GM12878 (cell line): ENCODE data around the gene MB21D2. TPM values are rescaled to one million over a fixed set of nuclear protein-coding genes. Genes with fewer than 3 reads are reported as not detected.
A peak's percentile ranks its signal among the peaks of the same experiment; 100 is the strongest.

Experiments
- BACH1 ChIP-seq: fragments of 450-650 bp; IDR thresholded peaks from 2 replicates; pipeline ENCODE4 v1.6.1; 2017; ENCODE audit warnings: mild to moderate bottlenecking, borderline replicate concordance
- BCL11A ChIP-seq: IDR thresholded peaks from 2 replicates; pipeline ENCODE4 v1.6.1; 2011; ENCODE audit warnings: low read depth, low read length
- CBX5 ChIP-seq: sonication (generic); IDR thresholded peaks from 2 replicates; pipeline ENCODE4 v1.6.1; 2016; ENCODE audit warnings: low read depth, moderate library complexity, mild to moderate bottlenecking, inconsistent platforms
- CEBPB ChIP-seq, 2 experiments: fragments of 150-350 bp in 1 of 2; IDR thresholded peaks; 2 replicates each; pipeline ENCODE4 v1.6.1; 2012 to 2014; ENCODE audit warnings: low read depth in 2 of 2, low read length in 2 of 2, borderline replicate concordance in 1 of 2, inconsistent platforms in 1 of 2
- EED ChIP-seq: sonication (generic); IDR thresholded peaks from 2 replicates; pipeline ENCODE4 v1.6.1; 2016; ENCODE audit warnings: antibody characterized with exemption, low read depth
- EGR1 ChIP-seq, 2 experiments: IDR thresholded peaks; 1 replicate in 1 of 2; 2 replicates in 1 of 2; pipeline ENCODE4 v1.6.1; 2011 to 2012; ENCODE audit warnings: low read depth in 2 of 2, low read length in 2 of 2, borderline replicate concordance in 1 of 2, mild to moderate bottlenecking in 1 of 2, moderate library complexity in 1 of 2
- EP300 ChIP-seq, 2 experiments: fragments of 150-350 bp in 1 of 2; IDR thresholded peaks; 2 replicates each; pipeline ENCODE4 v1.6.1; 2011 to 2012; ENCODE audit warnings: low read depth in 2 of 2, low read length in 2 of 2, borderline replicate concordance in 1 of 2, improper control_type of control experiment in 1 of 2, inconsistent platforms in 1 of 2; ENCODE audit not compliant: control insufficient read depth in 1 of 2
- HDAC2 ChIP-seq: fragments of 200-600 bp; sonication (generic); IDR thresholded peaks from 2 replicates; pipeline ENCODE4 v1.6.1; 2017
- MEF2B ChIP-seq: fragments of 450-650 bp; IDR thresholded peaks from 2 replicates; pipeline ENCODE4 v1.6.1; 2018; ENCODE audit warnings: mild to moderate bottlenecking, moderate library complexity; ENCODE audit not compliant: partially characterized antibody, poor library complexity, severe bottlenecking
- MLLT1 ChIP-seq: fragments of 450-650 bp; IDR thresholded peaks from 2 replicates; pipeline ENCODE4 v1.6.1; 2016; ENCODE audit warnings: mild to moderate bottlenecking
- NBN ChIP-seq: fragments of 450-650 bp; IDR thresholded peaks from 2 replicates; pipeline ENCODE4 v1.6.1; 2016
- NKRF ChIP-seq: fragments of 450-650 bp; conservative IDR thresholded peaks from 2 replicates; pipeline ENCODE4 v1.6.1; 2017; ENCODE audit warnings: mild to moderate bottlenecking, moderate library complexity
- PAX5 ChIP-seq: IDR thresholded peaks from 2 replicates; pipeline ENCODE4 v1.6.1; 2011; ENCODE audit warnings: low read depth, low read length, borderline replicate concordance
- RCOR1 ChIP-seq: conservative IDR thresholded peaks from 2 replicates; pipeline ENCODE4 v1.6.1; 2012; ENCODE audit warnings: low read depth, low read length, improper control_type of control experiment
- RELA ChIP-seq: fragments of 450-650 bp; IDR thresholded peaks from 2 replicates; pipeline ENCODE4 v1.8.0; 2014; ENCODE audit warnings: borderline replicate concordance; ENCODE audit not compliant: partially characterized antibody
- RUNX3 ChIP-seq: IDR thresholded peaks from 2 replicates; pipeline ENCODE4 v1.6.1; 2012; ENCODE audit warnings: low read length, inconsistent platforms
- SRF ChIP-seq, 2 experiments: IDR thresholded peaks; 2 replicates each; pipeline ENCODE4 v1.6.1; 2011; ENCODE audit warnings: low read depth in 2 of 2, low read length in 2 of 2, mild to moderate bottlenecking in 1 of 2, moderate library complexity in 1 of 2
- TBL1XR1 ChIP-seq: IDR thresholded peaks from 2 replicates; pipeline ENCODE4 v1.6.1; 2012; ENCODE audit warnings: low read depth, low read length, improper control_type of control experiment
- TCF12 ChIP-seq: IDR thresholded peaks from 2 replicates; pipeline ENCODE4 v1.6.1; 2011; ENCODE audit warnings: low read depth, mild to moderate bottlenecking, low read length
- polyA plus RNA-seq, 11 experiments: library from polyadenylated mRNA; depleted of rRNA in 4 of 11; unstranded in 6 of 11; stranded (reverse) in 5 of 11; fragments of >200 nt; fragmentation: Nextera tagmentation in 4 of 11; fragmentation: Illumina TruSeq in 1 of 11; extraction: Ambion mirVana in 4 of 11; extraction: Trizol in 1 of 11; gene quantifications; 1 replicate in 1 of 11; 2 replicates in 10 of 11; pipeline versions ENCODE4 v1.2.1 to v1.2.3, GENCODE V29; 2011 to 2016; ENCODE audit warnings: inconsistent platforms in 2 of 11, missing spikeins in 2 of 11, low read depth in 1 of 11
- total RNA-seq, 4 experiments: library from RNA; depleted of rRNA in 3 of 4; stranded (reverse); fragments of >200 nt in 3 of 4; fragmentation: Illumina TruSeq in 1 of 4; extraction: Trizol in 1 of 4; gene quantifications; 2 replicates each; pipeline versions ENCODE4 v1.2.1 to v1.2.3, GENCODE V29; 2013 to 2021
- TF ChIP-seq, protein P1 (sequence below): fragments of 450-650 bp; IDR thresholded peaks from 2 replicates; pipeline ENCODE4 v1.6.1; 2018; ENCODE audit warnings: borderline replicate concordance, mild to moderate bottlenecking; ENCODE audit not compliant: partially characterized antibody

Gene MB21D2
- total and polyA plus RNA-seq, 10 of the 15 experiments (the other 5 are each of a cell fraction or from before 2014, with no cell fraction given), result 7.9 to 21.2 (median 15.3) TPM

GRCh38 chr3:192825657-192826200 is 91.9 kb downstream of the MB21D2 start (continued):
- TF ChIP-seq TBL1XR1, result no peak
- peak; percentile 64 for TF ChIP-seq MEF2B
- TF ChIP-seq EP300 (IDR thresholded peaks at IDR 0.05; ENCODE audit: borderline replicate concordance in 1 of 2, control insufficient read depth in 1 of 2, low read depth in 2 of 2, low read length in 2 of 2), result peak; percentile 83 to 95; a peak in 3 of 4 replicates
- peak; percentile 95 for TF ChIP-seq BACH1
- TF ChIP-seq CEBPB (IDR thresholded peaks at IDR 0.05; ENCODE audit: borderline replicate concordance in 1 of 2, low read depth in 2 of 2, low read length in 2 of 2), result peak in 1 of 2 experiments; percentile 61; a peak in 1 of 4 replicates
- TF ChIP-seq, protein P1, sequence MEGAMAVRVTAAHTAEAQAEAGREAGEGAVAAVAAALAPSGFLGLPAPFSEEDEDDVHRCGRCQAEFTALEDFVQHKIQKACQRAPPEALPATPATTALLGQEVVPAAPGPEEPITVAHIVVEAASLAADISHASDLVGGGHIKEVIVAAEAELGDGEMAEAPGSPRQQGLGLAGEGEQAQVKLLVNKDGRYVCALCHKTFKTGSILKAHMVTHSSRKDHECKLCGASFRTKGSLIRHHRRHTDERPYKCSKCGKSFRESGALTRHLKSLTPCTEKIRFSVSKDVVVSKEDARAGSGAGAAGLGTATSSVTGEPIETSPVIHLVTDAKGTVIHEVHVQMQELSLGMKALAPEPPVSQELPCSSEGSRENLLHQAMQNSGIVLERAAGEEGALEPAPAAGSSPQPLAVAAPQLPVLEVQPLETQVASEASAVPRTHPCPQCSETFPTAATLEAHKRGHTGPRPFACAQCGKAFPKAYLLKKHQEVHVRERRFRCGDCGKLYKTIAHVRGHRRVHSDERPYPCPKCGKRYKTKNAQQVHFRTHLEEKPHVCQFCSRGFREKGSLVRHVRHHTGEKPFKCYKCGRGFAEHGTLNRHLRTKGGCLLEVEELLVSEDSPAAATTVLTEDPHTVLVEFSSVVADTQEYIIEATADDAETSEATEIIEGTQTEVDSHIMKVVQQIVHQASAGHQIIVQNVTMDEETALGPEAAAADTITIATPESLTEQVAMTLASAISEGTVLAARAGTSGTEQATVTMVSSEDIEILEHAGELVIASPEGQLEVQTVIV, result no peak
- TF ChIP-seq EGR1 (IDR thresholded peaks at IDR 0.05; ENCODE audit: borderline replicate concordance in 1 of 2, low read depth in 2 of 2, low read length in 2 of 2), result peak in 1 of 2 experiments; percentile 82; a peak in 2 of 3 replicates
- TF ChIP-seq NBN, result peak; percentile 86
- TF ChIP-seq RCOR1, result 0 out of 2 replicates have a peak, but pooled peaks have one; percentile 38
- no peak for TF ChIP-seq MLLT1
- TF ChIP-seq SRF (IDR thresholded peaks at IDR 0.05; ENCODE audit: low read depth in 2 of 2, low read length in 2 of 2), result no peak
- TF ChIP-seq HDAC2, result no peak
- TF ChIP-seq EED, result peak; percentile 85
- TF ChIP-seq RUNX3, result peak; percentile 51; the same call in 1 of the 2 replicates
- peak; percentile 51 for TF ChIP-seq RELA
- peak; percentile 98 for TF ChIP-seq BCL11A
- TF ChIP-seq NKRF, result peak; percentile 36; the same call in 1 of the 2 replicates
- 0 out of 2 replicates have a peak, but pooled peaks have one; percentile 62 for TF ChIP-seq CBX5
- TF ChIP-seq TCF12, result 0 out of 2 replicates have a peak, but pooled peaks have one; percentile 63
- peak; percentile 49; the same call in 1 of the 2 replicates for TF ChIP-seq PAX5
